NCI-H2196 treated with DMSO at 0.1 percent for 48 hours (cell line): Measurements from ENCODE around the gene CFL1.

ENCODE experiments used
- DNase-seq: peaks from one replicate; lab custom pipeline; 2025; ENCODE audit not compliant: unreplicated experiment; lab: John Stamatoyannopoulos, UW

Gene CFL1

DNA sequence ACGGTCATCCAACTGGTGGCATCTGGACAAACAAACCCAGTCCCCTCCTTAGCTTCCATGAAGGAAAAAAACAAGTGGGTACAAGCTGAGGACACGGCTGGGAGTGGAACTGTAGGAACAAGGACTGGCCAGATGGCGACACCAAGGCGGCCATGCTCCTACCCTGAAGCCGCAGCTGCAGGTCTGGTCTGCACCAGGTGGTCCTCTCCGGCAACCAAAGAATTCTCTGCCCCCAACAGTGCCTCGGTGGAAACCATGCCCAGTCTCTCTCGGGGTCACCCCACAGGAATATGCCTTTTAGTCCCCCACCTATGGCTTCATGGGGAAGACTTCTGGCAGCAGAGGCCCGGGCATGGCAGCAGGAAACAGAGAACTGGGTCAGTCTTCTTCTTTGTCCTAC, 48.5 kb downstream of the CFL1 start:
- no peak for DNase-seq

DNA sequence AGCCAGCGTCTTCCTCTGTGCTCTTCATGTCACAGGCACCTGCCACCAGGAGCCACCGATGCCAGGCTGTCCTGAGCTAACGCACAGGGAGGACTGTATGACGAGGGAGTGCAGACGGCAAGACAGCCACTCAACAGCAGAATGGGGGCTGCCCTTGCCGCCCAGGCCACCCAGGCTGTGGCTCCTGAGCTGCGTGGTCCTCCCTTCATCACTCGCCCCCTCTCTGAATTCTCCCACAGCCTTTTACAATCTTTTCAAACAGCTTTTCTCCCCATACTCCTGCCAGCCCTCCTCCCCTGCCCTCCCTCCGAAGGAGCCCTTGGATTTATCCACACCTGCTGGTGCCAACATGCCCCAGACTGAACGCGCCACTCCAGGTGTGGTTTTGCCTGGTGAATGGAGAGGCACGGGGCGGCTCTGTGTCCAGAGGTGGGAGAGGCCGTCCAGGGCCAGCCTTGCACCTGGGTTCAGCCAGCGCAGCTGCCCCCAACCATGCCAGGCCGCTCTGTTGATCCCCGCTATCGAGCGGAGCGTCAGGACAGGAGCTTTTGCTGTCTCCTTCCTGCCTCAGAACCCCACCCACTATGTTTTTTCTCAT, 49.1 kb downstream of the CFL1 start:
- no peak for DNase-seq

DNA sequence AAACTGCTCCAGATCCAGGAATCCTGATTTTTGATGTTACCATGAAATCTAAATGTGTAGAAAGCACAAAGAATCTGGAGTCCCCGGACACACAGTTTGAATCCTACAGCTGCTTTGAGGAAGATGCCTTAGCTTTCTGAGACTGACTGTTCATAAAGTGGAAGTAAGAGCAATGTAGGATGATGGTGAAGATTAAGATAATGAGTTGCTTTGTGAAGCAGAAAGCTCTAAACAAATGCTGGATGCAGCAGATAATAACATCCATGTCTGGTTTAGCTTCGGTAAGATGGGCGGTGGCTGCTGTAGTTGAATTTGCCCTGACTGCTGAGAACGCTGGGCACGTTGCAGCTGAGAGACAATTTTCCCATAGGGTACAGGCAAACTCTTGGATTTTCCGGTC, 51.0 kb downstream of the CFL1 start:
- DNase-seq = no peak
